GM18858 (cell line): ENCODE data around the gene ULK4.

Experiments used
- ATAC-seq: cut with Tn5 transposase; IDR thresholded peaks from one replicate; pipeline ENCODE4 v1.9.1; 2021; ENCODE audit not compliant: unreplicated experiment

Gene ULK4

GRCh38 chr3:41327718-41328117, 634.2 kb downstream of the ULK4 start:
- no peak for ATAC-seq

GRCh38 chr3:41324156-41324475, 637.8 kb downstream of the ULK4 start:
- no peak for ATAC-seq

- ATAC-seq = no peak
Measured at GRCh38 chr3:41323467-41324155, 638.3 kb downstream of the ULK4 start.

GRCh38 chr3:41321642-41321980, 640.3 kb downstream of the ULK4 start:
- ATAC-seq = no peak

GRCh38 chr3:41320953-41321641, 640.8 kb downstream of the ULK4 start:
- ATAC-seq = no peak

GRCh38 chr3:41318520-41318919, 643.4 kb downstream of the ULK4 start:
- no peak for ATAC-seq

GRCh38 chr3:41317718-41318117, 644.2 kb downstream of the ULK4 start:
- ATAC-seq = no peak

- ATAC-seq = no peak
Measured at GRCh38 chr3:41317298-41317697, 644.6 kb downstream of the ULK4 start.

- ATAC-seq = no peak
Measured at GRCh38 chr3:41315126-41315525, 646.8 kb downstream of the ULK4 start.

GRCh38 chr3:41308119-41308518, 653.8 kb downstream of the ULK4 start:
- no peak for ATAC-seq

GRCh38 chr3:41307065-41307464, 654.8 kb downstream of the ULK4 start:
- ATAC-seq = no peak

- ATAC-seq = no peak
Measured at GRCh38 chr3:41304593-41304992, 657.3 kb downstream of the ULK4 start.

GRCh38 chr3:41302295-41302694, 659.6 kb downstream of the ULK4 start:
- ATAC-seq = no peak

- ATAC-seq = no peak
Measured at GRCh38 chr3:41301548-41301947, 660.4 kb downstream of the ULK4 start.

GRCh38 chr3:41299036-41299435, 662.9 kb downstream of the ULK4 start:
- ATAC-seq = no peak

GRCh38 chr3:41297750-41298149, 664.2 kb downstream of the ULK4 start:
- no peak for ATAC-seq

GRCh38 chr3:41296556-41296955, 665.3 kb downstream of the ULK4 start:
- no peak for ATAC-seq

- ATAC-seq = no peak
Measured at GRCh38 chr3:41295740-41296139, 666.2 kb downstream of the ULK4 start.

GRCh38 chr3:41293169-41293681, 668.7 kb downstream of the ULK4 start:
- ATAC-seq = no peak

- ATAC-seq = no peak
Measured at GRCh38 chr3:41290736-41291135, 671.2 kb downstream of the ULK4 start.

- no peak for ATAC-seq
Measured at GRCh38 chr3:41290306-41290705, 671.6 kb downstream of the ULK4 start.

- ATAC-seq = no peak
Measured at GRCh38 chr3:41288785-41289184, 673.1 kb downstream of the ULK4 start.

- no peak for ATAC-seq
Measured at GRCh38 chr3:41286305-41286704, 675.6 kb downstream of the ULK4 start.
